Measurements from ENCODE around the gene OR6B1.

Gene OR6B1

GRCh38 chr7:143960813-143961610 lies 39.1 kb upstream of the OR6B1 start:
- H3K4me3 ChIP-seq = no peak overlapping the region
- no peaks in the 10 kb centered on the region for H3K4me1 ChIP-seq
- H3K36me3 ChIP-seq = no peaks in the 10 kb centered on the region
- no peak for TF ChIP-seq CTCF (IDR thresholded peaks at IDR 0.05)
- intact Hi-C loops (cut with DNase I; ENCODE audit: low total_unique reads) = no loop called here
- no peak for DNase-seq
- no peaks in the 10 kb centered on the region for H3K27me3 ChIP-seq
- H3K27ac ChIP-seq = no peak overlapping the region
- no peaks in the 10 kb centered on the region for H3K9me3 ChIP-seq

GRCh38 chr7:143965280-143965679 lies 34.8 kb upstream of the OR6B1 start:
- Histone ChIP-seq H3K9me3 (no peaks in the 10 kb centered on the region), H3K27ac (no peak overlapping the region), H3K27me3 (no peaks in the 10 kb centered on the region), H3K4me1 (no peaks in the 10 kb centered on the region), H3K4me3 (no peak overlapping the region), H3K36me3 (no peaks in the 10 kb centered on the region)
- no peak for TF ChIP-seq CTCF (IDR thresholded peaks at IDR 0.05)
- intact Hi-C loops (cut with DNase I; ENCODE audit: low total_unique reads) = no loop called here
- no peak for DNase-seq

- no peak overlapping the region for H3K27ac ChIP-seq
- intact Hi-C loops (cut with DNase I; ENCODE audit: low total_unique reads) = no loop called here
- H3K4me1 ChIP-seq = no peaks in the 10 kb centered on the region
- no peak overlapping the region for H3K4me3 ChIP-seq
- H3K9me3 ChIP-seq = peaks cover 0 to 6% (median 0%) of the 10 kb centered on the region in 3 donors
- no peak for TF ChIP-seq CTCF (IDR thresholded peaks at IDR 0.05)
- H3K27me3 ChIP-seq = no peaks in the 10 kb centered on the region
- no peak for DNase-seq
- H3K36me3 ChIP-seq = no peaks in the 10 kb centered on the region
These were observed 32.7 kb upstream of the OR6B1 start for GRCh38 chr7:143967398-143967797.

GRCh38 chr7:143973870-143974416 lies 26.2 kb upstream of the OR6B1 start:
- Histone ChIP-seq H3K27ac (no peak overlapping the region), H3K9me3 (peaks cover 0 to 6% (median 0%) of the 10 kb centered on the region in 3 donors), H3K27me3 (no peaks in the 10 kb centered on the region), H3K4me1 (no peaks in the 10 kb centered on the region), H3K4me3 (no peak overlapping the region), H3K36me3 (no peaks in the 10 kb centered on the region)
- intact Hi-C loops (cut with DNase I; ENCODE audit: low total_unique reads) = no loop called here
- TF ChIP-seq CTCF (IDR thresholded peaks at IDR 0.05) = no peak
- no peak for DNase-seq

- Histone ChIP-seq H3K27ac (no peak overlapping the region), H3K9me3 (peaks cover 0 to 6% (median 0%) of the 10 kb centered on the region in 3 donors), H3K27me3 (no peaks in the 10 kb centered on the region), H3K4me3 (no peak overlapping the region), H3K36me3 (no peaks in the 10 kb centered on the region), H3K4me1 (peaks cover 0 to 4% (median 0%) of the 10 kb centered on the region in 4 donors)
- no peak for DNase-seq
- TF ChIP-seq CTCF (IDR thresholded peaks at IDR 0.05) = no peak
- intact Hi-C loops (cut with DNase I; ENCODE audit: low total_unique reads) = no loop called here
These were observed 25.7 kb upstream of the OR6B1 start for GRCh38 chr7:143974459-143974858.

Measured in tibial artery (tissue), 4 donors.